A549 treated with AZD2906 at 1 μM for 4 hours (cell line): ENCODE measurements around the gene TBCEL. TPM values are rescaled to one million over a fixed set of nuclear protein-coding genes. Genes with fewer than 3 reads are reported as not detected.

Source experiments
- total RNA-seq: library from RNA; stranded (reverse); fragments of 200-300 nt; extraction: Qiagen RNA extraction; gene quantifications from 5 replicates; pipeline ENCODE4 v1.2.3, GENCODE V29; 2022

TBCEL gene, protein sequence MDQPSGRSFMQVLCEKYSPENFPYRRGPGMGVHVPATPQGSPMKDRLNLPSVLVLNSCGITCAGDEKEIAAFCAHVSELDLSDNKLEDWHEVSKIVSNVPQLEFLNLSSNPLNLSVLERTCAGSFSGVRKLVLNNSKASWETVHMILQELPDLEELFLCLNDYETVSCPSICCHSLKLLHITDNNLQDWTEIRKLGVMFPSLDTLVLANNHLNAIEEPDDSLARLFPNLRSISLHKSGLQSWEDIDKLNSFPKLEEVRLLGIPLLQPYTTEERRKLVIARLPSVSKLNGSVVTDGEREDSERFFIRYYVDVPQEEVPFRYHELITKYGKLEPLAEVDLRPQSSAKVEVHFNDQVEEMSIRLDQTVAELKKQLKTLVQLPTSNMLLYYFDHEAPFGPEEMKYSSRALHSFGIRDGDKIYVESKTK
- total RNA-seq = 5.3 to 7.1 TPM (median 5.8 TPM) in 5 replicates

DNA sequence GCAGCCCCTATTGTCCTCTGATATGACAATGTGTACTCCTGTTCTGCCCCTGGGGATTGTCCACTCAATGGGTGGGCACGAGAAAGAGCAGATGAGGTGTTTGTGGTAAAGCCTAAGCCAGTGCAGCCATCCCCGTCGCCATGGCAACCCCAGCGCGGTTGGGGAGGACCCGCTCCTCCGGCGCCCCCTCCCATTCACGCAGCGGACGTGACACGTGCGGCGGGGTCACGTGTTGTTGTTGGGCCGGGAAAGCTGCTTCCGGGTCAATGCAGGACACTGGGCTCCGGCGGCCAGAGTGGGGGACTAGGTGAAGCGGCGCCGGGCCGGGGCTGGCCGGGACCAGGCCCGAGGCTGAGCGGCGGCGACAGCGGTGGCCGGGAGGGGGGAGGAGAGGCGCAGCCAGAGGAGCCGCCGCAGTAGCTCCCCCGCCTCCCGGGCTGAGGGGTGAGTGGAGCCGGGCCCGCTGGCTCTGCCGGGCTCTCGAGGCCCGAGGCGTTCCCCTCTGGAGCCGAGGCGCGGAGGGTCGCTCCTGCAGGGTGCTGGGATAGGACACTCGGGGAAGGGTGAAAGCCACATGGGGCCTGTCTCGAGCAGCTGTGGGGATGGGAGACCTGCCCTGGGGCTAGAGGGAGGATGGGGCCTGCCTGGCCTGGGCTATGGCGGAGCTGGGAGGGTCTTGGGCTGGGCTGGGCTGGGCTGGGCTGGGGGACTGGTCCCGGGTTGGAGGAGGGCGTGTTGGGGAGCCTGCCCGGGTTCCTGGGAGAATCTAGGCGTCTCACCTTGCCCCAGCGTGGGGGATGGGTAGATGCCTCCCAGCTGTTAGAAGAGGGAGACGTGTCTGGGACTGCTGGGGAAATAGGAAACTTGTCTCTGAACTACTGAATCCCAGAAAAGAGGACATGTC, at the start of gene TBCEL:
Gene TBCEL (plus strand): TSS at position 255 of the 904 bp plus-strand sequence. CDS start 21,589 bp downstream, outside the sequence.

DNA sequence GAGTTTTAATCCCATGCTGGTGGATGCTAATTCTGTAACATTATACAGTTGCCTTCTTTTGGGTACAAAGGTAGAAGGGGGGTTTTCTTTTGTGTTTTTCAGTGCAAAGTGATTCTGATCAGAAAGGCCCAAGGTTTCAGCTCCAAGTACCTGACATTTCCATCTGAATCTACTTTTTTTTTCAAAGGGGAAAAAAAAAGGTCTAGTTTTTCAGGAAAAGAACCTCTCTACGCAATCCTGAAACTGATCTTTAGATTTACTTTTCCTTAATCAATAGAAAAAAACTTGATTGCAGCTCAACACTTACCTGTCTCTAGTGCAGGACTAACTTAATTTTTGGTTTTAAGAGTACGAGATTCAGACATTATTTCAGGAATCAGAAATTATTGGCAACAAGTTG, 77.0 kb downstream of the TBCEL start, which contains the start of gene TECTA:
Gene TECTA (plus strand): TSS at position 301 of the 400 bp plus-strand sequence. CDS start 1,423 bp downstream, outside the sequence.

Other genes with a start within 250 kb of the TBCEL start
- gene TECTA, start 77.1 kb downstream of the TBCEL start, total RNA-seq = 0.02 to 0.14 TPM (median 0.06 TPM) in 5 replicates